GM19035 (cell line): ENCODE measurements around the gene MRLN.

ENCODE experiments used
- ATAC-seq: cut with Tn5 transposase; IDR thresholded peaks from one replicate; pipeline ENCODE4 v1.9.1; 2021; ENCODE audit not compliant: unreplicated experiment

Gene MRLN

DNA sequence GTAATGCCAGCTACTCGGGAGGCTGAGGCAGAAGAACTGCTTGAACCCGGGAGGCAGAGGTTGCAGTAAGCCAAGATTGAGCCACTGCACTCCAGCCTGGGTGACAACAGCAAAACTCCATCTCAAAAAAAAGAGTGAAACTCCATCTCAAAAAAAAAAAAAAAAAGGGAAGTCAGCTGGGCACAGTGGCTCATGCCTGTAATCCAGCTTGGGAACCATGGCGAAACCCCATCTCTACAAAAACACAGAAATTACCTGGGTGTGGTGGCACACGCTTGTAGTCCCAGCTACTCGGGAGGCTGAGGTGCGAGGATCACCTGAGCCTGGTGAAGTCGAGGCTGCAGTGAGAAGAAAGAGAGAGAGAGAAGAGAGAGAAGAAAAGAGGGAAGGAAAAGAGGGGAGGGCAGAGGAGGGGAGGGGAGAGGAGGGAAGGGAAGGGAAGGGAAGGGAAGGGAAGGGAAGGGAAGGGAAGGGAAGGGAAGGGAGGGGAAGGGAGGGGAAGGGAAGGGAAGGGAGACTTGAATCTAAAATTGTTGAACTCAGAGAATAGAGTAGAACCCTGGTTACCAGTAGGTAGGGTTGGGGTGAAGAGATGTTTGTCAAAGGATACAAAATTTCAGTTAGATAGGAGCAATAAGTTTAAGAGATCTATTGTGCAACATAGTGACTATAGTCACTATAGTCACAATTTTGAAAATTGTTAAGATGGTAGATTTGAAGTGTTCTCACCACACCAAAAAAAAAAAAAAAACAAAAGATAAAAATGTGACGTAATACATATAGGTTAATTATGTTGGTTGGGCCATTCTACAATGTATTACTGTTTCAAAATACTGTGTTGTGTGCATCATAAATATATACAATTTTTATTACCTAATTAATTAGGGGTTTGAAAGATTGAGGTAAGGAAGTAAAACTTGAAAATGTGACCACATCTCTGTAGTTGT, 46.1 kb downstream of the MRLN start:
- no peak for ATAC-seq

DNA sequence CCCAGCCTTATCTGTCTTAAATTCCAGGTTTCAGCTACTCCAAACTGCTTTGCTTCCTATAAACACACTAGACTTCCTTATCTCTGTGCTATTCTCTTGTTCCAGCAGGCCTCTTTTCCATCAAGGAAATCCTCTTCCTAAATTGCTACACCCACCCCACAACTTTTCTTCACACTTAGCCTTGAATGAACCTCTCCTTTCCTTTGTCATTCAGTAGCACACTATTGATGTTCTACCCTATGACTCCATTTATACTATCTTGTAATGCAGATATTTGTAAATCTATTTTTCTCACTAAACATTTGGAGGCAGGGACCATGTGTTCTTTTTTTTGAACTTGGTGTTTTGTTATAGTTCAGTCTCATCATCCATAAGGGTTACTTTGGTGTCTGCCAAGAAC, 47.3 kb downstream of the MRLN start:
- ATAC-seq: no peak

DNA sequence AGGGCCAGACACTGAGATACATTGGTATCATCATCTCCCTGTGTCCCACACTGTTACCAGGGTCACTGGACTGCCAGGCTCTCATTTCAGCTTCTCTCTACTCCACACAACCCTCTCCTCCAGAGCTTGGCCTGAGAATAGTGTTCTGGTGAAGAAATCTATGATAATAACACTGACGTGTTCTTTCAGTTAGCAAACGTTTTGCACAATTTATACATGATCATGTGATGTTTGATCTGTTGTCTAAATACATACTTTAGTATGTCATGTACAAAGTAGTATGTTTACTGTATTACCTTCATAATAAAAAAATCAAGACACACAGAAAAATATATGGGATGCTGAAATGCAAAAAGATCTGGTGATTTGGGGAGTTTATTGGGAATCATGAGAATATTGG, 48.6 kb downstream of the MRLN start:
- ATAC-seq: no peak

DNA sequence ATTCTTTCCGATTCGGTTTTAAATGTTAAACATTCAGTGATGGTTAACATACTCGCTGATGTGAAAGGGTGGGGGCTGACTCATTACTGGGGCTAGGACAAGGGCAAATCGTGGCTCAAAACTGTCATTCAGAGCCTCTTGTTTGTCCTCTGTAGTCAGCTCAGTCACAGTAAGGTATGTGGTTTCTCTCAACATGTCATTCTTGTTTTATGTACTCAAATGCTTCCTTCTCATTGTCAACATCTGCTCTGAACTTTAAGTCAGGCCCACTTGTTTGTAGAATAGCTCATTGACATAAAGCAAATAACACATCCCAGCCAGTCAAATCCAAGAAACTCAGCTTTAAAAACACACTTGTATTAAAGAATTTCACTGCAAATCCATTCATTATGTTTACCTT, 50.9 kb downstream of the MRLN start:
- ATAC-seq: no peak

DNA sequence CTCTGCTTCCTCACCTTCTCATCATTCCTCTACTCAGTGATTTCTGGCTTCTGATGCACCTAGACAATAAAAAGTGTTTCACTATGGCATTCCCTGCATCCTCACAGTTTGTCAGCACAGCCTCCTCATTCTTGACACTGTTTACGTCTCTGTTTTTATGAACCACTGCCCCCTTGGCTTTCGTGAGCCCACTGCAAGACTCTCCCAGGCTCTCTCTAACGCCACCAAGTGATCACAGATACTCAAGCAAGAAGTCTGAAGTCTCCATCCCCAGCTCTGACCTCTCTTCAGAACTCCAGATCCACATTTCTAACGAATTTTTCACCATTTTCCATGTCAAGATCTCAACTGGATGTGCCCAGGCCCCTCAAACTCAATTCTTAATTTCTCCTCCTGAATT, 52.5 kb downstream of the MRLN start:
- no peak for ATAC-seq

DNA sequence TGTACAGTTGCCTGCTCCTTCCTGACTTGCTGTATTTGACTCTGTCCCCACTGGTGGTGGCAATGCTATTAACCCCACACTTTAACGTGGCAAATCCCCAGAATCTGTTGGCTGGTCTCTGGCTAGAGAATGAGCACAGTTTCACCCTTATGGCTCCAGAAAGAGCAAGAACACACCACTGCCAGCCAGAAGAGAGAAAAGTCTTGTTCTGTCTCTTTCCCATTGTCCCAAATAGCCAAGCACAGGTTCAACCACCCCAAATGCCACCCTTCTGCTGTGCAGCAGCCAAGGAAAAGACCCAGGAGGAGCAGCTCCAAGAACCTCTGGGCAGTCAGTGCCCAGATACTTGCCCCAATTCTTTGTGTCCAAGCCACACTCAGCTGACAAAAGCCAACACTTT, 54.9 kb downstream of the MRLN start:
- ATAC-seq: no peak

DNA sequence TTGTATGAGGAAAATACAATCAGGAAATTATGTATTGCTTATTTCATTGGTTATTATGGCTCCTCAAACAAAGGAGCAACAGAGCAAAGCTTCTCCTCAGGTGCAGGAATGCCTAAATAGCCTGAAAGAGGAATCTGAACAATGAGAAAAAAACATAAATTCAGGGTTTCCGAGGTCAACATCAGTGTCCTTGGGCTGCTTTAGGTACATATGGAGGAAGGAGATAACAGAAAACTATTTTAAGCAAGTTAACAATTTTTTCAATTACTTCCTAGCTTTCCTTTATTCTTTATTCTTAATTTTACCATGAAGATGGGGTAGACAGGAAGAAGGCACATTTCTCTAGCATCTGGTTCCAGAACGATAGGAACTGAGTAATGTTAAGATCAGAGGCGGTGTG, 57.6 kb downstream of the MRLN start:
- ATAC-seq: no peak

DNA sequence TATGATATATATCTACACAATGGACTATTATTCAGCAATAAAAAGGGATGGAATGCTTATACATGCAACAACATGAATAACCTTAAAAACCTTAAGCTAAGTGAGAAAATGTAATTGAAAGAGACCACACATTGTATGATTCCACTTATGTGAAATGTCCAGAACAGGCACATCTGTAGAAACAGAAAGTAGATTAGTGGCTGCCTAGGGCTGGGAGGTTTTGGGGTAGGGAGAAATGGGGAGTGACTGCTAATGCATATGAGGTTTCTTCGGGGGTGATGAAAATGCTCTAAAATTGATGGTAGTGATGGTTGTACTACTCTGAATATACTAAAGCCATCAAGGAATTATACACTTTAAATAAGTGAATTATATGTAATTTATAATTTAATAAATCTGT, 58.3 kb downstream of the MRLN start:
- no peak for ATAC-seq

DNA sequence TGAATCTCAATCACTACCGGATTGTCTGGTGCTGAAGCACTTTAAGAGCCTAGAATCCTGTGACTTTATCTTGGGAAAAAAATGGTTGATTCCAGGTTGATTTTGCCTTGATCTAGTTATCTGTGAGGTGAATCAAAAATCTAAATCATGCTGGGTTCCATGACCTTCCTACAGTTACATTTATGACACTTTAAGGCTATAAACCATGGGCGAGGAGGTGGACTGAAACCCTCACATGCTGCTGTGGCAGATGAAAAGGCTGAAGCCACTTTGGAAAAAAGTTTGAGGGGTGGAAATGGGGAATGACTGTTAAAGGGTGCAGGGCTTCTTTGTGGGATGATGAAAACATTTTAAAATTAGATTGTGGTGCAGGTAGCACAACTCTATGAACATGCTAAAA, 61.1 kb downstream of the MRLN start:
- no peak for ATAC-seq

DNA sequence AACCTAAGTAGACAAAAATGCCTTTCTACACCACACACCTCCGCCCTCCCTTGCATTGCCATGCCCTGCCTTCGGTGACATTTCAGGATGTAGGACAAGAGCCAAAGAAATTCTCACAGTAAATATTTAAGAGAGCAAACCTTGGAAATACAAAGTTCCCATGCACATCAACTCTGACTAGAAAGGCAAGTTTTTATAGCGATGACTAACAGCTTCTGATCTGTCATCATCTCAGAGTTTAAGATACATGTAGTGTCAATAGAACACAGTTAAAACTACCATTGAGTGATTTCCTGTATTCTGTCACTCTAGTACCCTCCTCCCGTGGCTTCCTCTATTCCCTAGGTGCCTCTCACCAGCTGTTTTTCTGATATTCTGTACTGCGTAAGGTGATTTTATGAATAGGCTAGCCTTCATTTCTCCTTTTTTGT, 64.3 kb downstream of the MRLN start:
- ATAC-seq: no peak

DNA sequence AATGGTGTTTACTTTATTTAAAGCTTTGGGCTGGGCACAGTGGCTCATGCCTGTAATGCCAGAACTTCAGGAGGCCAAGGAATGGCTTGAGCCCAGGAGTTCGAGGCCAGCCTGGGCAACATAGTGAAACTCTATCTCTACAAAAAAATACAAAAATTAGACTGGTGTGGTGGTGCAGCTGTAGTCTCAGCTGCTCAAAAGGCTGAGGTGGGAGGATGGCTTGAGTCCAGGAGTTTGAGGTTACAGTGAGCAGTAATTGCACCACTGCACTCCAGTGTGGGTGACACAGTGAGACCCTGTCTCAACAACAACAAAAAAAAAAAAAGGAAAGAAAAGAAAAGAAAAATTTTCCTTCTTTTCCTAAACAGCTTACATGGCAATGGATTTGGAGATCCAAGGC, 65.6 kb downstream of the MRLN start:
- ATAC-seq: no peak
